GM10266 (cell line): ENCODE results near the gene CNTN1.

ENCODE experiments used
- DNase-seq: peaks from one replicate; pipeline ENCODE4 v3.0.0; 2012; ENCODE audit errors: extremely low spot score
- CTCF ChIP-seq: IDR thresholded peaks from 2 replicates; pipeline ENCODE4 v1.5.1; 2012; ENCODE audit warnings: mild to moderate bottlenecking, low read depth; ENCODE audit not compliant: control insufficient read depth, insufficient read depth; ENCODE audit errors: missing control alignments

The CNTN1 gene

GRCh38 chr12:41013881-41014642 lies 321.8 kb downstream of the CNTN1 start:
- DNase-seq: no peak
- TF ChIP-seq CTCF: no peak

GRCh38 chr12:41014643-41015020 lies 322.4 kb downstream of the CNTN1 start:
- TF ChIP-seq CTCF: no peak
- no peak for DNase-seq

GRCh38 chr12:41018010-41018409 lies 325.8 kb downstream of the CNTN1 start:
- no peak for TF ChIP-seq CTCF

GRCh38 chr12:41019461-41019860 lies 327.2 kb downstream of the CNTN1 start:
- TF ChIP-seq CTCF: no peak

More at GRCh38 chr12:41018010-41018409, 325.8 kb downstream of the CNTN1 start:
- DNase-seq: no peak

GRCh38 chr12:41023836-41024235 lies 331.6 kb downstream of the CNTN1 start:
- DNase-seq: no peak
- TF ChIP-seq CTCF: no peak

More at GRCh38 chr12:41019461-41019860, 327.2 kb downstream of the CNTN1 start:
- no peak for DNase-seq

- TF ChIP-seq CTCF: no peak
- no peak for DNase-seq
Measured at GRCh38 chr12:41026151-41026550, 333.9 kb downstream of the CNTN1 start.

GRCh38 chr12:41032386-41032785 lies 340.1 kb downstream of the CNTN1 start:
- TF ChIP-seq CTCF: no peak
- DNase-seq: no peak
